ENCODE results near the gene FBLN1. TPM values are rescaled to one million over a fixed set of nuclear protein-coding genes. Genes with fewer than 3 reads are reported as not detected.

The FBLN1 gene
- total RNA-seq, 2 donors from 2014 or later = 226 to 305 TPM

DNA sequence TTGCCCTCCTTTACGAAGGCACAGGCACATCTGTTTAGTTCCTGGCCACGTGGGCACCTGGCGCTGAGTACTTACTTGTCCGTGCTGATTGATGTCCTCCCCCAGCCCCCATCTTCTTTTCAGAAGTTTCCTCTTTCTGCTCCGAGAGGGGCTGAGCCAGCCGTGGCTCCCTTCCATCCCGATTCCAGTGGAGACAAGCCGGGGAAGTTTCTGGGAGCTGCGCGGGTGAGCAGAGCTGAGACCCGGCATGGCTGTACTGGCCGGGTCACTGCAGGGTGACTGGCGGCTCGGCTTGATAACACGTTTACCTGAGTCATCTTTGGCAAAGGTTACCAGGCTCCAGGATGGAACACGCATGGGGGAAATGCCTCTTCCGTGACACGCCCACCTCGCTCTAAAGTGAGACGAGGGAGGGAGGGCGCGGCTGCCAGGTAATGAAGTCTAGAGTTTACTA lies 123.5 kb downstream of the FBLN1 start:
- no peak overlapping the region for H3K9ac ChIP-seq (ENCODE audit: extremely low read depth, low read length, poor library complexity, severe bottlenecking)
- H3K9me3 ChIP-seq (ENCODE audit: control insufficient read depth, low read length) = no peaks in the 10 kb centered on the region
- DNase-seq = no peak
- H3K36me3 ChIP-seq (ENCODE audit: control insufficient read depth, insufficient read depth, low read length) = no peaks in the 10 kb centered on the region
- H3K27me3 ChIP-seq (ENCODE audit: control insufficient read depth, insufficient read depth, low read length, poor library complexity, severe bottlenecking) = no peaks in the 10 kb centered on the region
- H3K4me3 Mint-ChIP-seq = no peak overlapping the region
- no peaks in the 10 kb centered on the region for H3K36me3 Mint-ChIP-seq (ENCODE audit: low read depth)
- TF ChIP-seq, protein P1, sequence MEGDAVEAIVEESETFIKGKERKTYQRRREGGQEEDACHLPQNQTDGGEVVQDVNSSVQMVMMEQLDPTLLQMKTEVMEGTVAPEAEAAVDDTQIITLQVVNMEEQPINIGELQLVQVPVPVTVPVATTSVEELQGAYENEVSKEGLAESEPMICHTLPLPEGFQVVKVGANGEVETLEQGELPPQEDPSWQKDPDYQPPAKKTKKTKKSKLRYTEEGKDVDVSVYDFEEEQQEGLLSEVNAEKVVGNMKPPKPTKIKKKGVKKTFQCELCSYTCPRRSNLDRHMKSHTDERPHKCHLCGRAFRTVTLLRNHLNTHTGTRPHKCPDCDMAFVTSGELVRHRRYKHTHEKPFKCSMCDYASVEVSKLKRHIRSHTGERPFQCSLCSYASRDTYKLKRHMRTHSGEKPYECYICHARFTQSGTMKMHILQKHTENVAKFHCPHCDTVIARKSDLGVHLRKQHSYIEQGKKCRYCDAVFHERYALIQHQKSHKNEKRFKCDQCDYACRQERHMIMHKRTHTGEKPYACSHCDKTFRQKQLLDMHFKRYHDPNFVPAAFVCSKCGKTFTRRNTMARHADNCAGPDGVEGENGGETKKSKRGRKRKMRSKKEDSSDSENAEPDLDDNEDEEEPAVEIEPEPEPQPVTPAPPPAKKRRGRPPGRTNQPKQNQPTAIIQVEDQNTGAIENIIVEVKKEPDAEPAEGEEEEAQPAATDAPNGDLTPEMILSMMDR (conservative IDR thresholded peaks at IDR 0.05) = no peak
- 89 to 98% methylated on average over 16 to 22 of the region's 22 CpGs for whole genome bisulfite sequencing, 2 experiments (ENCODE audit: insufficient coverage in 1 of 2, insufficient read length in 1 of 2)
- no peak overlapping the region for H3K27ac Mint-ChIP-seq
- peaks cover 4% of the 10 kb centered on the region for H3K9me3 Mint-ChIP-seq
- no peak overlapping the region for H3K27ac ChIP-seq (ENCODE audit: low read depth, low read length)
- H3K4me1 Mint-ChIP-seq = peaks cover 15% of the 10 kb centered on the region
- H3K4me1 ChIP-seq (ENCODE audit: control insufficient read depth, insufficient read depth, low read length) = no peaks in the 10 kb centered on the region
- H3K4me3 ChIP-seq (ENCODE audit: low read length) = no peak overlapping the region
- peaks cover 31% of the 10 kb centered on the region for H3K27me3 Mint-ChIP-seq (ENCODE audit: insufficient read depth)

DNA sequence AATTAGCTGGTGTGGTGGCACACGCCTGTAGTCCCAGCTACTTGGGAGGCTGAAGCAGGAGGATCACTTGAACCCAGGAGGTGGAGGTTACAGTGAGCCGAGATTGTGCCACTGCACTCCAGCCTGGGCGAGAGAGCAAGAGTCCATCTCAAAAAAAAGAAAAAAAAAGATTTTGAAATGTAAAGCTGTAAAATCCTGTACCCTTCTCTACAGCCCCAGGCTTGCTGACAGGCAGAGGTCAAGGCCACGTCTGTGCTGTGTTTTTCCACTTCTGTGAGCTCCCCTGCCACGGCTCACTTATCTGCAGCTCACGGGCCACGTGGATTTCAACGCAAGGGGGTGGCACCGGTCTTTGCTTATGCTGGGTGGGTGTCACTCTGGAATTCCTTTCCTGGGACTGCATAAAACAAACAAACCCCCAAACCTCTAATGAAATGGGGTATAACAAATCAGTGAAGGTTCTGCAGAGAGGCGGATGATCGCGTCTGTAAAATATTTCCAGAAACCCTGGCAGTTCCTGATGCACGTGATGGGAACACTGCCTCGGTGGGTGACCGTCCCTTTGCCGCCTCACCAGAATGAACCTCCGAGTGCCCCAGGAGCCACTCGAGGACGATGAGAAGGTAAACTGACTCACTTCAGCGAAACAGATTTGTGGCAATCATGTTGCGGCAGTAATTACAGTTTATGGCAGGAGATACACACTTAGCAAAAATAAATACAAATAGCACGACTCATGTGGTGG lies 125.0 kb downstream of the FBLN1 start:
- Mint-ChIP-seq H3K4me3 (no peak overlapping the region), H3K4me1 (peaks cover 24% of the 10 kb centered on the region), H3K9me3 (peaks cover 4% of the 10 kb centered on the region), H3K36me3 (ENCODE audit: low read depth) (no peaks in the 10 kb centered on the region), H3K27me3 (ENCODE audit: insufficient read depth) (peaks cover 44% of the 10 kb centered on the region), H3K27ac (no peak overlapping the region)
- Histone ChIP-seq H3K9ac (ENCODE audit: extremely low read depth, low read length, poor library complexity, severe bottlenecking) (no peak overlapping the region), H3K4me3 (ENCODE audit: low read length) (no peak overlapping the region), H3K9me3 (ENCODE audit: control insufficient read depth, low read length) (no peaks in the 10 kb centered on the region), H3K27ac (ENCODE audit: low read depth, low read length) (no peak overlapping the region), H3K36me3 (ENCODE audit: control insufficient read depth, insufficient read depth, low read length) (no peaks in the 10 kb centered on the region), H3K4me1 (ENCODE audit: control insufficient read depth, insufficient read depth, low read length) (no peaks in the 10 kb centered on the region), H3K27me3 (ENCODE audit: control insufficient read depth, insufficient read depth, low read length, poor library complexity, severe bottlenecking) (no peaks in the 10 kb centered on the region)
- no peak for DNase-seq
- WGBS, 2 experiments (ENCODE audit: insufficient coverage in 1 of 2, insufficient read length in 1 of 2) = 94 to 96% methylated on average over 11 to 22 of the region's 22 CpGs
- TF ChIP-seq, protein P1 (conservative IDR thresholded peaks at IDR 0.05) = no peak

DNA sequence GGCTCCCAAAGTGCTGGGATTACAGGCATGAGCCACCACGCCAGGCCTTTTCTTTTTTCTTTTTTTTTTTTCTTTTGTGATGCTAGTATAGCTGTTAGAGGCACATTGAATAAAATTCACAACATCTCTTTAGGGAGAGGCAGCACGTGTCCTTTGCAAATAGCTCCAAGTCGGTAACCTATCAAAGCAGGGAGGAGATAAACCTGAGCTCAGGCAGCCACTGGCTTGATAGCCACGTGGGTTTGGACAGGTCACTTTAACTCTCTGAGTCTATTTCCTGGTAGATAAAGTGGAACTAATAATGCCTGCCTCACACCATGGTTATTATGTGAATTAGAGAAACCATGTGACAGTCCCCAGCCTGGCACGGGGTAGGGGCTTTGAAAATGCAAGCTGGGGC lies 125.8 kb downstream of the FBLN1 start:
- DNase-seq = peak; percentile 74
- no peak overlapping the region for H3K4me3 Mint-ChIP-seq

More for the DNA sequence above, 125.8 kb downstream of the FBLN1 start:
- WGBS, 2 experiments (ENCODE audit: insufficient coverage in 1 of 2, insufficient read length in 1 of 2) = 36 to 49% methylated on average over 4 of the region's 5 CpGs
- TF ChIP-seq, protein P1 (conservative IDR thresholded peaks at IDR 0.05) = no peak
- peaks cover 43% of the 10 kb centered on the region for H3K27me3 Mint-ChIP-seq (ENCODE audit: insufficient read depth)
- no peak overlapping the region for H3K9ac ChIP-seq (ENCODE audit: extremely low read depth, low read length, poor library complexity, severe bottlenecking)
- H3K36me3 Mint-ChIP-seq (ENCODE audit: low read depth) = no peaks in the 10 kb centered on the region
- H3K9me3 Mint-ChIP-seq = peaks cover 4% of the 10 kb centered on the region
- H3K36me3 ChIP-seq (ENCODE audit: control insufficient read depth, insufficient read depth, low read length) = no peaks in the 10 kb centered on the region
- no peaks in the 10 kb centered on the region for H3K4me1 ChIP-seq (ENCODE audit: control insufficient read depth, insufficient read depth, low read length)
- no peaks in the 10 kb centered on the region for H3K27me3 ChIP-seq (ENCODE audit: control insufficient read depth, insufficient read depth, low read length, poor library complexity, severe bottlenecking)
- peaks cover 33% of the 10 kb centered on the region for H3K4me1 Mint-ChIP-seq
- no peak overlapping the region for H3K27ac Mint-ChIP-seq
- no peak overlapping the region for H3K27ac ChIP-seq (ENCODE audit: low read depth, low read length)
- H3K4me3 ChIP-seq (ENCODE audit: low read length) = no peak overlapping the region
- H3K9me3 ChIP-seq (ENCODE audit: control insufficient read depth, low read length) = no peaks in the 10 kb centered on the region

All from endodermal cell (in vitro differentiated cells).